Measurements from ENCODE around the gene PIGQ.

PIGQ gene

DNA sequence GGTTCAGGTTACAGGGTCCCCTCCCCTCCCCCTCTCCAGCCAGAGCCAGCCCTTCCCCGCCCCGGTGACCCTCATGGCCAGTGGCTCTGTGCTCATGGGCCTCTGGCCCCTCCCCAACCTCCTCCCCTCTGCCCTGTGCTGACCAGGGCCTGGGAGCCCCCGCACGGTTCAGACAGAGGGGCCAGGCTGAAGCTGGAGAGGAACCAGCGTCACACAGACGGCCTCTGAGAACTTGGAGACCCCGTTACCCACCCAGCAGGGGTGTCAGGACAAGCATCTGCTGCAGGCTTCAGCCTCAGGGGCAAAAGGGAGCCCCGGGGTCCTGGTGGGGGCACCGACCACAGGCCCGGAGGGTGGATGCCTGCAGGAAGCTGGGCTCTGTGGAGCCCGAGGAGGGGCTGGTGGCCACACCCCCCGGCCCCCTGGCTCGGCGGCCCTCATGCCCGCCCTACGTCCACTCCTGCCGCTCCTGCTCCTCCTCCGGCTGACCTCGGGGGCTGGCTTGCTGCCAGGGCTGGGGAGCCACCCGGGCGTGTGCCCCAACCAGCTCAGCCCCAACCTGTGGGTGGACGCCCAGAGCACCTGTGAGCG, 61.1 kb downstream of the PIGQ start, which contains the start of gene WFIKKN1:
Gene WFIKKN1 (plus strand): TSS at position 171 of the 591 bp plus-strand sequence. CDS start 269 bp downstream, at position 440.
- peak; percentile 14 for DNase-seq

DNA sequence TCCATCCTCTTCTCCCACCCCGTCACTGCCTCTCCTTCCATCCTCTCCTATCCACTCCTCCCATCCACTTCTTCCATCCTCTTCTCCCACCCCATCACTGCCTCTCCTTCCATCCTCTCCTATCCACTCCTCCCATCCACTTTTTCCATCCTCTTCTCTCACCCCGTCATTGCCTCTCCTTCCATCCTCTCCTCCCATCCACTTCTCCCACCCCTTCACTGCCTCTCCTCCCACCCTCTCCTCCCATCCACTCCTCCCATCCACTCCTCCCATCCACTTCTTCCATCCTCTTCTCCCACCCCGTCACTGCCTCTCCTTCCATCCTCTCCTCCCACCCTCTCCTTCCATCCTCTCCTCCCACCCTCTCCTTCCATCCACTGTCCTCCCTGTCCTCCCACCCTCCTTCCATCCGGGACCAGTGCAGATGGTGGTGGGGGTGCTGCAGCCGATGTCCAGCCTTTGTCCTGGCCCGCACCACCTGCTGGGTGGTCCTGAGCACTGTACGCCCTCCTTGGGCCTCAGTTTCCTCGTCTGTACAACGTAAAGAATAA, 62.1 kb downstream of the PIGQ start:
- no peak for DNase-seq

DNA sequence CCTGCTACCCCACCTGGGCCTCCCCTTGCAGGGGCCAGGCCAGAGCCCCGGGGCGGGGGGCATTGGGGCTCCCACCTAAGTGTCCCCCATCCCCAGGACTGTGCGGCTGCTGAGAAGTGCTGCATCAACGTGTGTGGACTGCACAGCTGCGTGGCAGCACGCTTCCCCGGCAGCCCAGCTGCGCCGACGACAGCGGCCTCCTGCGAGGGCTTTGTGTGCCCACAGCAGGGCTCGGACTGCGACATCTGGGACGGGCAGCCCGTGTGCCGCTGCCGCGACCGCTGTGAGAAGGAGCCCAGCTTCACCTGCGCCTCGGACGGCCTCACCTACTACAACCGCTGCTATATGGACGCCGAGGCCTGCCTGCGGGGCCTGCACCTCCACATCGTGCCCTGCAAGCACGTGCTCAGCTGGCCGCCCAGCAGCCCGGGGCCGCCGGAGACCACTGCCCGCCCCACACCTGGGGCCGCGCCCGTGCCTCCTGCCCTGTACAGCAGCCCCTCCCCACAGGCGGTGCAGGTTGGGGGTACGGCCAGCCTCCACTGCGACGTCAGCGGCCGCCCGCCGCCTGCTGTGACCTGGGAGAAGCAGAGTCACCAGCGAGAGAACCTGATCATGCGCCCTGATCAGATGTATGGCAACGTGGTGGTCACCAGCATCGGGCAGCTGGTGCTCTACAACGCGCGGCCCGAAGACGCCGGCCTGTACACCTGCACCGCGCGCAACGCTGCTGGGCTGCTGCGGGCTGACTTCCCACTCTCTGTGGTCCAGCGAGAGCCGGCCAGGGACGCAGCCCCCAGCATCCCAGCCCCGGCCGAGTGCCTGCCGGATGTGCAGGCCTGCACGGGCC, 62.9 kb downstream of the PIGQ start:
- no peak for DNase-seq

DNA sequence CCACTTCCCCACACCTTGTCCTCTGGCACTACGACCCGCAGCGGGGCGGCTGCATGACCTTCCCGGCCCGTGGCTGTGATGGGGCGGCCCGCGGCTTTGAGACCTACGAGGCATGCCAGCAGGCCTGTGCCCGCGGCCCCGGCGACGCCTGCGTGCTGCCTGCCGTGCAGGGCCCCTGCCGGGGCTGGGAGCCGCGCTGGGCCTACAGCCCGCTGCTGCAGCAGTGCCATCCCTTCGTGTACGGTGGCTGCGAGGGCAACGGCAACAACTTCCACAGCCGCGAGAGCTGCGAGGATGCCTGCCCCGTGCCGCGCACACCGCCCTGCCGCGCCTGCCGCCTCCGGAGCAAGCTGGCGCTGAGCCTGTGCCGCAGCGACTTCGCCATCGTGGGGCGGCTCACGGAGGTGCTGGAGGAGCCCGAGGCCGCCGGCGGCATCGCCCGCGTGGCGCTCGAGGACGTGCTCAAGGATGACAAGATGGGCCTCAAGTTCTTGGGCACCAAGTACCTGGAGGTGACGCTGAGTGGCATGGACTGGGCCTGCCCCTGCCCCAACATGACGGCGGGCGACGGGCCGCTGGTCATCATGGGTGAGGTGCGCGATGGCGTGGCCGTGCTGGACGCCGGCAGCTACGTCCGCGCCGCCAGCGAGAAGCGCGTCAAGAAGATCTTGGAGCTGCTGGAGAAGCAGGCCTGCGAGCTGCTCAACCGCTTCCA, 63.7 kb downstream of the PIGQ start:
- DNase-seq: no peak

Data from OCI-M1 (cell line).